Fibroblast of lung (primary cell): Measurements from ENCODE around the gene EXOSC10. TPM values are rescaled to one million over a fixed set of nuclear protein-coding genes. Genes with fewer than 3 reads are reported as not detected.

Source experiments
- DNase-seq, 2 donors: peaks; one replicate each; pipeline versions ENCODE4 v3.0.0 to v3.0.0-alpha.2; 2010; ENCODE audit warnings: low read depth in 2 of 2
- H2AFZ ChIP-seq: 2 replicates; pipeline ENCODE4 v1.5.1; 2012; ENCODE audit warnings: low read length, control low read depth, inconsistent platforms
- H3K27ac ChIP-seq: 2 replicates; pipeline ENCODE4 v1.5.1; 2011; ENCODE audit warnings: low read length, control low read depth; ENCODE audit not compliant: insufficient read depth
- H3K27me3 ChIP-seq: 2 replicates; pipeline ENCODE4 v1.5.1; 2011; ENCODE audit warnings: mild to moderate bottlenecking, low read length; ENCODE audit not compliant: control insufficient read depth, insufficient read depth
- H3K36me3 ChIP-seq: 2 replicates; pipeline ENCODE4 v1.5.1; 2011; ENCODE audit warnings: low read length; ENCODE audit not compliant: control insufficient read depth, insufficient read depth
- H3K4me1 ChIP-seq: 2 replicates; pipeline ENCODE4 v1.5.1; 2011; ENCODE audit warnings: low read length; ENCODE audit not compliant: control insufficient read depth, insufficient read depth; ENCODE audit errors: extremely low read depth
- H3K4me2 ChIP-seq: 2 replicates; pipeline ENCODE4 v1.5.1; 2011; ENCODE audit warnings: low read length, control low read depth; ENCODE audit not compliant: insufficient read depth; ENCODE audit errors: extremely low read depth
- H3K4me3 ChIP-seq, 4 experiments: fragments of 200-600 bp in 1 of 4; sonication (generic) in 1 of 4; replicated peaks in 1 of 4; 2 replicates each; pipeline ENCODE4 v1.5.1; 2011 to 2016; ENCODE audit warnings: low read length in 4 of 4, low read depth in 3 of 4, mild to moderate bottlenecking in 3 of 4, control low read depth in 2 of 4, inconsistent platforms in 1 of 4, mixed read lengths in 1 of 4; ENCODE audit not compliant: insufficient read depth in 1 of 4; ENCODE audit errors: control extremely low read depth in 1 of 4
- H3K79me2 ChIP-seq: 2 replicates; pipeline ENCODE4 v1.5.1; 2012; ENCODE audit warnings: mild to moderate bottlenecking, low read length, inconsistent platforms; ENCODE audit not compliant: control insufficient read depth, insufficient read depth
- H3K9ac ChIP-seq: 2 replicates; pipeline ENCODE4 v1.5.1; 2011; ENCODE audit warnings: mild to moderate bottlenecking, low read length, control low read depth; ENCODE audit not compliant: insufficient read depth
- H3K9me3 ChIP-seq: 2 replicates; pipeline ENCODE4 v1.5.1; 2012; ENCODE audit warnings: low read depth, low read length; ENCODE audit not compliant: control insufficient read depth, insufficient read depth
- H4K20me1 ChIP-seq: 2 replicates; pipeline ENCODE4 v1.5.1; 2011; ENCODE audit warnings: low read length; ENCODE audit not compliant: control insufficient read depth, insufficient read depth; ENCODE audit errors: extremely low read depth
- EZH2 ChIP-seq: IDR thresholded peaks from 2 replicates; pipeline ENCODE4 v1.5.1; 2012; ENCODE audit warnings: low read length, control low read depth, mild to moderate bottlenecking; ENCODE audit errors: missing control alignments
- polyA plus RNA-seq, 2 donors: library from polyadenylated mRNA; depleted of rRNA in 1 of 2; stranded (reverse) in 1 of 2; unstranded in 1 of 2; fragments of >200 nt; gene quantifications; 2 replicates each; pipeline ENCODE4 v1.2.1, GENCODE V29; 2011 to 2012; ENCODE audit warnings: missing spikeins in 1 of 2
- total RNA-seq: library from RNA; depleted of rRNA; stranded (reverse); fragments of >200 nt; gene quantifications from 2 replicates; pipeline ENCODE4 v1.2.1, GENCODE V29; 2014
- TF ChIP-seq, protein P1 (sequence below), 2 donors: IDR thresholded peaks in 1 of 2; conservative IDR thresholded peaks in 1 of 2; 1 replicate in 1 of 2; 2 replicates in 1 of 2; pipeline ENCODE4 v1.5.1; 2011 to 2012; ENCODE audit warnings: low read length in 2 of 2, control low read depth in 1 of 2, inconsistent platforms in 1 of 2, low read depth in 1 of 2, mild to moderate bottlenecking in 1 of 2

EXOSC10 gene
- total and polyA plus RNA-seq, 2 donors (not counting 1 experiment from before 2014, with no cell fraction given) = 36.2 to 56.3 TPM

DNA sequence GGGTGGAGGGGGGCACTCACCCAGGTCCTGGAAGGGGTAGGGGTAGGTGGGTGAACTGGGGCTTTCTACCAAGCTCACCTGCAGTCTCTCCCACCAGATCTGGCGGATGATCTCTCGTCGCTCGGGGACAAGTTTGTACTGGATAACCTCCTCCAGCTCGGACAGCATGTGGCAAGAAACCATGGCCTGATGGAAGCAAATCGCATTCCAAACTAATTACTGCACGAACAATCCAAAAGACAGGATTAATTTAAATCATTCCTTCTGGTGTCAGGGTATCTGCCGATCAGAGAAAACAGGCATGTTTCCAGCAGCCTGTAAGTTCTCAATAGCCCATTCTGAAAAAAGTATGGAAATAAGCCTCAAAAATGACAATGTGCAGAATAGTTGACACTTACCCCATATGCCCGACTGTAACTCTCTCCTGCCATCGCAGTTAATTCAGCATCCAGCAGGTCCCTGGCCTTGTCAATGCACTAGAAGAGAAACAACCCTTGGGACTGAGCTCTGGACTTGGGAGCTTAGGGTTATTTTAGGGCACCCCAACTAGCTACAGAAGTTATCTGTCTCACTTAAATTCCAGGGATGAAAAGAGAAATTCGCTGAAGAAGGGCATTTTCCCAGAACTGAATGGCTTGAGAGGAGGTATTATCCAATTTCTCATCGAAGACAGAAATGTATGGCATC is 45.0 kb upstream of the EXOSC10 start:
- H3K9ac ChIP-seq = no peak overlapping the region
- H3K36me3 ChIP-seq = peaks cover 4% of the 10 kb centered on the region

DNA sequence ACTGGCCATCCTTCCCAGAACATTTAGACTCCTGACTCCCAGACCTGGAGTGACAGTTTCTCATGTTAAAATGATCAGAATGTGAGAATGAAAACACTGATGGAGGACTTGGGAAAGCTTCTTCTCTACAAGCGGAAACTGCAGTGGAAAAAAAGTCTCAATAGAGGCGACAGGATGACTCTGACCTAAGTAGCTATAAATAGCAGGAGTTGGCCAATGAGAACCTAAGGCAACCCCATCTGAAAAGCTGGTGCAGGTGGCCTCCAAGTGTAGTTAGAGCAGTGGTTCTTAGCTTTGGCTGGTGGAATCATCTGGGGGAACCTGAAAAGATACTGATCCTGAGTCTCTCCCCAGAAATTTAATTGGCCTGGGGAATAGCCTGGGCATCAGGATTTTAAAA is 44.2 kb upstream of the EXOSC10 start:
- no peaks in the 10 kb centered on the region for H4K20me1 ChIP-seq
- no peak overlapping the region for H2AFZ ChIP-seq
- peaks cover 3% of the 10 kb centered on the region for H3K36me3 ChIP-seq
- H3K27me3 ChIP-seq = no peaks in the 10 kb centered on the region
- no peak overlapping the region for H3K27ac ChIP-seq
- no peak overlapping the region for H3K4me3 ChIP-seq
- H3K9ac ChIP-seq = no peak overlapping the region
- TF ChIP-seq, protein P1, sequence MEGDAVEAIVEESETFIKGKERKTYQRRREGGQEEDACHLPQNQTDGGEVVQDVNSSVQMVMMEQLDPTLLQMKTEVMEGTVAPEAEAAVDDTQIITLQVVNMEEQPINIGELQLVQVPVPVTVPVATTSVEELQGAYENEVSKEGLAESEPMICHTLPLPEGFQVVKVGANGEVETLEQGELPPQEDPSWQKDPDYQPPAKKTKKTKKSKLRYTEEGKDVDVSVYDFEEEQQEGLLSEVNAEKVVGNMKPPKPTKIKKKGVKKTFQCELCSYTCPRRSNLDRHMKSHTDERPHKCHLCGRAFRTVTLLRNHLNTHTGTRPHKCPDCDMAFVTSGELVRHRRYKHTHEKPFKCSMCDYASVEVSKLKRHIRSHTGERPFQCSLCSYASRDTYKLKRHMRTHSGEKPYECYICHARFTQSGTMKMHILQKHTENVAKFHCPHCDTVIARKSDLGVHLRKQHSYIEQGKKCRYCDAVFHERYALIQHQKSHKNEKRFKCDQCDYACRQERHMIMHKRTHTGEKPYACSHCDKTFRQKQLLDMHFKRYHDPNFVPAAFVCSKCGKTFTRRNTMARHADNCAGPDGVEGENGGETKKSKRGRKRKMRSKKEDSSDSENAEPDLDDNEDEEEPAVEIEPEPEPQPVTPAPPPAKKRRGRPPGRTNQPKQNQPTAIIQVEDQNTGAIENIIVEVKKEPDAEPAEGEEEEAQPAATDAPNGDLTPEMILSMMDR (conservative IDR thresholded peaks at IDR 0.05 in 1 of 2, IDR thresholded peaks at IDR 0.05 in 1 of 2; ENCODE audit: low read depth in 1 of 2, low read length in 2 of 2) = no peak
- no peak for TF ChIP-seq EZH2
- H3K79me2 ChIP-seq = no peaks in the 10 kb centered on the region
- H3K9me3 ChIP-seq = no peaks in the 10 kb centered on the region
- peaks cover 5% of the 10 kb centered on the region for H3K4me1 ChIP-seq
- H3K4me2 ChIP-seq = no peak overlapping the region
- DNase-seq = no peak

More for the DNA sequence above, 45.0 kb upstream of the EXOSC10 start:
- Histone ChIP-seq H3K79me2 (no peaks in the 10 kb centered on the region), H3K9me3 (no peaks in the 10 kb centered on the region), H3K4me3 (no peak overlapping the region), H3K27ac (no peak overlapping the region), H2AFZ (no peak overlapping the region), H3K4me1 (no peaks in the 10 kb centered on the region), H3K4me2 (peak overlapping the region; percentile 13), H4K20me1 (no peaks in the 10 kb centered on the region), H3K27me3 (no peaks in the 10 kb centered on the region)
- TF ChIP-seq, protein P1 (conservative IDR thresholded peaks at IDR 0.05 in 1 of 2, IDR thresholded peaks at IDR 0.05 in 1 of 2; ENCODE audit: low read depth in 1 of 2, low read length in 2 of 2) = no peak
- no peak for TF ChIP-seq EZH2
- DNase-seq = no peak

DNA sequence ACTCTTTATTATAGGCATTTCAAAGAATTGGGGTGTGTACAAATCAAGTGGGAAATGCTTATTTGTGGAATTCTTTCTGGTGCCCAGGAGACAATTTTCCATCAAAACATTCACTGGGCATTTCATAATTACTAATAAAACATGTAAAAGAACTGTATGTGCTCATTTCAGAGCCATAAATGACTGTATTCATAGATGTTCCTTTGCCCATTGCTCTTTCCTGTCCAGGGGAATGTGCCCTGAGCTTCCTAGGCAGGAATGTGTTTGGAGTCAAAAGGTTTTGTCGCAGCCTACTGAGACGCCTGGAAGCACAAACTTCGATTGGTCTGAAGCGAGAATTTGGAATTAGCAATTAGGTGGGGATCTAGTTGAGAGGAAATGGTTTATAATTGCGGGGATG is 43.7 kb upstream of the EXOSC10 start:
- Histone ChIP-seq H3K9me3 (no peaks in the 10 kb centered on the region), H3K4me2 (no peak overlapping the region), H3K4me1 (peaks cover 10% of the 10 kb centered on the region), H3K79me2 (no peaks in the 10 kb centered on the region), H3K27ac (no peak overlapping the region), H3K9ac (no peak overlapping the region), H3K27me3 (no peaks in the 10 kb centered on the region), H2AFZ (no peak overlapping the region), H4K20me1 (no peaks in the 10 kb centered on the region), H3K4me3 (no peak overlapping the region), H3K36me3 (peaks cover 2% of the 10 kb centered on the region)
- DNase-seq = no peak
- TF ChIP-seq, protein P1 (conservative IDR thresholded peaks at IDR 0.05 in 1 of 2, IDR thresholded peaks at IDR 0.05 in 1 of 2; ENCODE audit: low read depth in 1 of 2, low read length in 2 of 2) = no peak
- no peak for TF ChIP-seq EZH2
